Measurements from ENCODE around the gene BRPF1. TPM values are rescaled to one million over a fixed set of nuclear protein-coding genes. Genes with fewer than 3 reads are reported as not detected.
A peak's percentile ranks its signal among the peaks of the same experiment; 100 is the strongest.
"Not testable (repeated sequence)": the region's sequence is repeated elsewhere in the genome, so short reads cannot be mapped to it uniquely, and the experiment has no call there.

The BRPF1 gene
- total and polyA plus RNA-seq, 4 donors, result 4.1 to 17.6 (median 11.6) TPM

DNA sequence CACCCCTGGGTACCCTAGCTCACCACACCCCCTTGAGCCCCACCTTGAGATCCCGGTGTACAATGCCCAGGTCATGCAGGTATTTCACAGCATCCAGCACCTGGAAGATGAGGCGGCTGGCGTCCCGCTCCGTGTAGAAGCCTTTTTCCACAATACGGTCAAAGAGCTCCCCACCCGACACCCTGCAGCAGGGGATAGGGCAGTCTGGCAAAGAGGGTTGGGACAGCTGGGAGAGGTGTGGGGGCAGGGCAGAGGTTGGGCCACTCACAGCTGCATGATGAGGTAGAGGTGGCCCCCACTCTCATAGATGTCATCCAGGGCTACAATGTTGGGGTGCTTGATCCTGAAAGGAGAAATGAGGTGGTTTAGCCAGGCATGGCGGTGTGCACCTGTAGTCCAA is 31.3 kb downstream of the BRPF1 start:
- WGBS, 2 donors, result 88 to 90% methylated on average over 8 of the region's 8 CpGs
- H3K4me3 ChIP-seq (ENCODE audit: low read length in 2 of 2), result no peak overlapping the region
- no peak for DNase-seq
- intact Hi-C loops (cut with DNase I), result no loop called here
- no peaks in the 10 kb centered on the region for H3K9me3 ChIP-seq (ENCODE audit: control insufficient read depth, low read length)
- ATAC-seq (ENCODE audit: low FRiP score), result no peak
- H3K4me1 ChIP-seq (ENCODE audit: control insufficient read depth in 1 of 2, insufficient read depth in 2 of 2, low read length in 2 of 2), result no peaks in the 10 kb centered on the region
- peaks cover 0 to 4% of the 10 kb centered on the region in 2 donors for H3K36me3 ChIP-seq (ENCODE audit: control insufficient read depth in 1 of 2, insufficient read depth in 2 of 2, low read length in 1 of 2)
- H3K27me3 ChIP-seq (ENCODE audit: control insufficient read depth in 1 of 2, insufficient read depth in 2 of 2, low read length in 1 of 2), result no peaks in the 10 kb centered on the region
- H3K27ac ChIP-seq (ENCODE audit: low read depth in 1 of 2, low read length in 2 of 2), result no peak overlapping the region

DNA sequence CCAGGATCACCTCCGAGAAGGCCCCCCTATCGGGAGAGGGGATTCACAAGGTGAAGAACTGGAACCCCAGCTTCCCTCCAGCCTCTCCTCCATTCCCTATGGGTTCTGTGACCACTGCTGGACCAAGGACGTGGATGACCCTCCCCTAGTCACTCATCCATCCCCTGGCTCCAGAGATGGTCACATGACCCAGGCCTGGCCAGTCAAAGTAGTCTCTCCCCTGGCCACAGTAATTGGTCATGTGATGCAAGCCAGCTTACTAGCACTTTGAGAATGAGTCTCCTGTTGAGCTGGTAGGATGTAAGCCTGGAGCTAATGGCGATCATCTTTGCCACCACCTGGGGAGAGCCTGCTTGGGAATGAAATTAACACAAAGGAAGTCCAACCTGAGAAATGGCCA is 34.3 kb downstream of the BRPF1 start:
- intact Hi-C loops (cut with DNase I), result no loop called here
- H3K36me3 ChIP-seq (ENCODE audit: control insufficient read depth in 1 of 2, insufficient read depth in 2 of 2, low read length in 1 of 2), result peaks cover 0 to 2% of the 10 kb centered on the region in 2 donors
- H3K27ac ChIP-seq (ENCODE audit: low read depth in 1 of 2, low read length in 2 of 2), result no peak overlapping the region
- no peak for ATAC-seq (ENCODE audit: low FRiP score)
- no peaks in the 10 kb centered on the region for H3K9me3 ChIP-seq (ENCODE audit: control insufficient read depth, low read length)
- no peak for DNase-seq
- WGBS, 2 donors, result 79 to 86% methylated on average over 4 of the region's 4 CpGs
- no peak overlapping the region for H3K4me3 ChIP-seq (ENCODE audit: low read length in 2 of 2)
- no peaks in the 10 kb centered on the region for H3K27me3 ChIP-seq (ENCODE audit: control insufficient read depth in 1 of 2, insufficient read depth in 2 of 2, low read length in 1 of 2)
- H3K4me1 ChIP-seq (ENCODE audit: control insufficient read depth in 1 of 2, insufficient read depth in 2 of 2, low read length in 2 of 2), result peaks cover 2 to 4% of the 10 kb centered on the region in 2 donors

DNA sequence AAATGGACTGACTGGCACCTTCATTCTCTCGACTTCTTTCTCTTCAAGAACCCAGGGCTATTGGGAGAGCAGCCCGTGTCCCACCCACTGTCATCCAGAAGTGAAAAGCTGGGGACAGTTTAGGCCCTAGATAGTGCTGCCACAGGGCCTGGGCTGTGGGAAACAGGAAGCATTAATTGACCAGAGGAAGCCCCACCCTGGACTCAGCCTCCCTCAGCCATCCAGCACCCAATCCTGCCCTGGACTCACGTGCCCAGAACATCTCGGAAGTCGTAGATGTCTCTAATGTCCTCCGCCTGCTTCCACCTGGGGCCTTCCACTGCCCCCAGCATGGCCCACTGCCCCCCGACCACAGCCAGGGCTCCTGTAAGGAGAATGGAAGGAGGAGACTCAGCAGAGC is 35.9 kb downstream of the BRPF1 start:
- no peak overlapping the region for H3K27ac ChIP-seq (ENCODE audit: low read depth in 1 of 2, low read length in 2 of 2)
- intact Hi-C loops (cut with DNase I), result no loop called here
- no peak overlapping the region for H3K4me3 ChIP-seq (ENCODE audit: low read length in 2 of 2)
- no peaks in the 10 kb centered on the region for H3K9me3 ChIP-seq (ENCODE audit: control insufficient read depth, low read length)
- no peak for DNase-seq
- peaks cover 0 to 2% of the 10 kb centered on the region in 2 donors for H3K36me3 ChIP-seq (ENCODE audit: control insufficient read depth in 1 of 2, insufficient read depth in 2 of 2, low read length in 1 of 2)
- no peaks in the 10 kb centered on the region for H3K27me3 ChIP-seq (ENCODE audit: control insufficient read depth in 1 of 2, insufficient read depth in 2 of 2, low read length in 1 of 2)
- H3K4me1 ChIP-seq (ENCODE audit: control insufficient read depth in 1 of 2, insufficient read depth in 2 of 2, low read length in 2 of 2), result peaks cover 2 to 4% of the 10 kb centered on the region in 2 donors
- 62 to 70% methylated on average over 7 of the region's 7 CpGs for WGBS, 2 donors
- no peak for ATAC-seq (ENCODE audit: low FRiP score)

DNA sequence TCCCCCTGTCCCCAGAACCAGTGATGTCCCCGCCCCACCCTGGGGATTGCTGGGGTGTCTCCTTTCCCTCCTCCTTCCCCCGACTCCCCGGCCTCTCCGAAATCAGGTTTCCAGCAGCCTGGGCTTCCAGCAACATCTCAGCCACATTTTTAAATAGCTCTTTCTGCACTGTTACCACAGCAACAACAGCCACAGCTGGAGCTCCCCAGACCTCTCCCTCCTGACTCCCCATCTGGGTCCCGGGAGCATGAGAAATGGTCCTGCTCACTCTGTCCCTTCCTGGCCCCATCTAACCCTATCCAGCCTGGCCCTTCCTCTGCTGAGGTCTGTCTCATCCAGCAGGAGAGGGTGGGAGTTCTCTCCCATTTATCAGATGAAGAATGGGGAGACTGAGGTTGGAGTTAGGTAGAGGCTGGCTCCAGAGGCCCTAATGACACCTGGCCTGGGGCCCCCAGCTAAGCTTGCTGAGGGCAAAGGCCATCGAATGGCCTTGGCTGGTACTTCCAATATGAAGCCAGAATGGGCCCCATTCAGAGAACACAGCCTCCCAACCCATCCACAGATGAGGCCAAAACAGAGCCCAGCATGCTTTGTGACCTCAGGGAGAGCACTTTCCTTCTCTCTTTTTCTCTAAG is 36.7 kb downstream of the BRPF1 start:
- Histone ChIP-seq H3K36me3 (ENCODE audit: control insufficient read depth in 1 of 2, insufficient read depth in 2 of 2, low read length in 1 of 2) (peaks cover 0 to 2% of the 10 kb centered on the region in 2 donors), H3K27ac (ENCODE audit: low read depth in 1 of 2, low read length in 2 of 2) (peak overlapping the region in 1 of 2 donors; percentile 37), H3K27me3 (ENCODE audit: control insufficient read depth in 1 of 2, insufficient read depth in 2 of 2, low read length in 1 of 2) (no peaks in the 10 kb centered on the region), H3K9me3 (ENCODE audit: control insufficient read depth, low read length) (no peaks in the 10 kb centered on the region), H3K4me3 (ENCODE audit: low read length in 2 of 2) (no peak overlapping the region), H3K4me1 (ENCODE audit: control insufficient read depth in 1 of 2, insufficient read depth in 2 of 2, low read length in 2 of 2) (peaks cover 2 to 4% of the 10 kb centered on the region in 2 donors)
- DNase-seq (no peak), ATAC-seq (ENCODE audit: low FRiP score) (no peak)
- 42 to 47% methylated on average over 6 of the region's 6 CpGs for WGBS, 2 donors
- intact Hi-C loops (cut with DNase I), result no loop called here

DNA sequence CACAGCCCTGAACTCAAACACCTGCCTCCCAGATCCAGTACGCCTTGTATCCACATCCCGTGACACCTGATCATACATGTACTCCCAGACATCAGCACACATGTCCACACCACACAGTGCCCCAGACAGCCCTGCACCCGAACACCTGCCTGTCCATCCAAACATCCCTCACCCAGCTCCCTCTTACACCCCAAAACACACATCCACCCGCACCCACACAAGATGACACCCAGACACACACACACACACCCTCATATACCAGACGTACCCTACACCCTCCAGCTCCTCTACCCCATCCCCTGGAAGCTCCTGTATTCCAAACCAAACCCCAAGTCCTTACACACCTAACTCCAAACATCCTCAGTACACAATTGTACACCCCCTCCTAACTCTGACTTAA is 37.5 kb downstream of the BRPF1 start:
- H3K9me3 ChIP-seq (ENCODE audit: control insufficient read depth, low read length), result no peaks in the 10 kb centered on the region
- no peak for DNase-seq
- peak overlapping the region in 1 of 2 donors; percentile 70 for H3K27ac ChIP-seq (ENCODE audit: low read depth in 1 of 2, low read length in 2 of 2)
- intact Hi-C loops (cut with DNase I), result no loop called here
- peaks cover 0 to 2% of the 10 kb centered on the region in 2 donors for H3K36me3 ChIP-seq (ENCODE audit: control insufficient read depth in 1 of 2, insufficient read depth in 2 of 2, low read length in 1 of 2)
- H3K4me3 ChIP-seq (ENCODE audit: low read length in 2 of 2), result peak overlapping the region; percentile 42 to 84
- no peak for ATAC-seq (ENCODE audit: low FRiP score)
- peaks cover 2 to 4% of the 10 kb centered on the region in 2 donors for H3K4me1 ChIP-seq (ENCODE audit: control insufficient read depth in 1 of 2, insufficient read depth in 2 of 2, low read length in 2 of 2)
- H3K27me3 ChIP-seq (ENCODE audit: control insufficient read depth in 1 of 2, insufficient read depth in 2 of 2, low read length in 1 of 2), result no peaks in the 10 kb centered on the region
- 40 to 44% methylated on average over 5 of the region's 5 CpGs for WGBS, 2 donors

DNA sequence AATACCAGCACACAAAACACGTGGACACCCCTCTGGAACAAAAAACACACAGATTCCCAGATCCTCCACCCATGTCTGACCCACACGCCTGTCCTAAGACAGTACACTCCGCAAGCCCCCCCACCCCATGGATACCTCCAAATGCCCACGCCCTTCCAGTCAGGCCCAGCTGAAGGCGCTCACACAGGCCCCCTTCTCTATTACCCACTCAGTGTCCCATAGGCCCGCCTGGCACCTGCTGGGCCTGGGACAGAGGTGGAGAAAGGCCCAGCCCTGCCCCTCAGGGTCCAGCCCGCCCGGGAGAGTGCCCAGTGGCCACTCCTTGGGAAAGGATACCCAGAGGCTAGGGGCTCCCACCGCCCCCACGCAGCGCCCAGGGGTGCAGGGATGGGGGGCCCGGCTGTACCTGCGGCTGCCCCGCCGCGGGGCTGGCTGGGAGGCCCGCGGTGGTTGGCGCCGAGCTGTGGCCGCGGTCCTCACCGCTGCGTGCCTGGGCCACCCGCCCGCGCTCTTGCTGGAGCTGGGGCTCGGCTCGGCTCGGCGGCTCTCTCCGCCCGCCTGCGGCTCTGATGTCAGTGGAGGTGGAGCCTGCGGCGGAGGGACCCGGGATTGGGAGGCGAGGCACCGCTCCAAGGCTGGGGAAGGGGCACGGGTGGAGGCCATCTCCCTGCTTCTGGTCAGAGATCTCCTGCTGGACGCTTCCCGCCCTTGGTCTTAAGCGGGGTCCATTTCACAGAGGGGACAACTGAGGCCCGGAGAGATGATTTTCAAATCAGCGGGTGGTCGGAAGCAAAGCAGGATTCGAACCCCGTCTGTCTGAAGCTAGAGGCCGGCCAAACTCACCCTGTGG is 38.1 kb downstream of the BRPF1 start, which contains the start of gene CAMK1:
CAMK1 (minus strand) TSS at position 522 of the 850 bp plus-strand sequence. CDS start 2,198 bp downstream, outside the sequence.
- no peaks in the 10 kb centered on the region for H3K9me3 ChIP-seq (ENCODE audit: control insufficient read depth, low read length)
- H3K4me3 ChIP-seq (ENCODE audit: low read length in 2 of 2), result peak within 1 kb of the TSS; percentile 42 to 84
- WGBS, 2 donors, result 1% methylated on average over 33 to 49 of the region's 49 CpGs
- DNase-seq (peak; percentile 91 to 96), ATAC-seq (ENCODE audit: low FRiP score) (peak; percentile 95)
- peaks cover 2 to 4% of the 10 kb centered on the region in 2 donors for H3K4me1 ChIP-seq (ENCODE audit: control insufficient read depth in 1 of 2, insufficient read depth in 2 of 2, low read length in 2 of 2)
- peak within 1 kb of the TSS; percentile 58 to 70 for H3K27ac ChIP-seq (ENCODE audit: low read depth in 1 of 2, low read length in 2 of 2)
- no peaks in the 10 kb centered on the region for H3K27me3 ChIP-seq (ENCODE audit: control insufficient read depth in 1 of 2, insufficient read depth in 2 of 2, low read length in 1 of 2)
- intact Hi-C loops (cut with DNase I), result no loop called here
- peaks cover 0 to 2% of the 10 kb centered on the region in 2 donors for H3K36me3 ChIP-seq (ENCODE audit: control insufficient read depth in 1 of 2, insufficient read depth in 2 of 2, low read length in 1 of 2)

DNA sequence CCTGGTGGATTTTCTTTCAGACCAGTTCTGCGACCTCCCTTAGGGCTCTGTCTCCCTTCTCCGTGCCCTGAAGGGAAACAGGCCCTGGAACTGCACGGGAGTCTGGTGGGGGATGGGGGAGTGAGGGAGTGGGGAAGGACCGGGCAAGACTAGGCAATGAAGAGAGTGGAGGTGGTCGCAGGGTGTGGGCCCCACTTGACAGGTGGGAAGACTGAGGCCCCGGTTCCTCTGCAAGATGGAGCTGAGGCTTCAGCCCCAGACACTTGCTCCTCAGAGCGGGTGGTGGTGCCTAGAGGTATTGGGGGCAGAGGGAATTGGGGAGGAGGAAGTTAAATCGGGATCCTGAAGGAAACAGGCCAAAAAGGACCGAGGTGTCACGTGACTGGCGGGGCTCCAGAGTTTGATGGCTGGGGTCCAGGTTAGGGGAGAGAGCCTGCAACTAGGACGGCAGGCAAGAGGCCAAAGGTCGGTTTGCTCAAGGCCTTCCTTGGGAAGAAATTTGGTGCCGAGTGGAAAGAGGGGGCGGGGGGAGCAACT is 38.8 kb downstream of the BRPF1 start:
- ATAC-seq (ENCODE audit: low FRiP score), result peak; percentile 77
- 1 to 7% methylated on average over 15 of the region's 15 CpGs for WGBS, 2 donors
- peak overlapping the region; percentile 48 to 58 for H3K27ac ChIP-seq (ENCODE audit: low read depth in 1 of 2, low read length in 2 of 2)
- H3K9me3 ChIP-seq (ENCODE audit: control insufficient read depth, low read length), result no peaks in the 10 kb centered on the region
- peaks cover 2 to 4% of the 10 kb centered on the region in 2 donors for H3K4me1 ChIP-seq (ENCODE audit: control insufficient read depth in 1 of 2, insufficient read depth in 2 of 2, low read length in 2 of 2)
- peak; percentile 84 to 95 for DNase-seq
- intact Hi-C loops (cut with DNase I), result no loop called here
- no peaks in the 10 kb centered on the region for H3K27me3 ChIP-seq (ENCODE audit: control insufficient read depth in 1 of 2, insufficient read depth in 2 of 2, low read length in 1 of 2)
- peaks cover 0 to 2% of the 10 kb centered on the region in 2 donors for H3K36me3 ChIP-seq (ENCODE audit: control insufficient read depth in 1 of 2, insufficient read depth in 2 of 2, low read length in 1 of 2)
- peak overlapping the region; percentile 42 to 53 for H3K4me3 ChIP-seq (ENCODE audit: low read length in 2 of 2)

DNA sequence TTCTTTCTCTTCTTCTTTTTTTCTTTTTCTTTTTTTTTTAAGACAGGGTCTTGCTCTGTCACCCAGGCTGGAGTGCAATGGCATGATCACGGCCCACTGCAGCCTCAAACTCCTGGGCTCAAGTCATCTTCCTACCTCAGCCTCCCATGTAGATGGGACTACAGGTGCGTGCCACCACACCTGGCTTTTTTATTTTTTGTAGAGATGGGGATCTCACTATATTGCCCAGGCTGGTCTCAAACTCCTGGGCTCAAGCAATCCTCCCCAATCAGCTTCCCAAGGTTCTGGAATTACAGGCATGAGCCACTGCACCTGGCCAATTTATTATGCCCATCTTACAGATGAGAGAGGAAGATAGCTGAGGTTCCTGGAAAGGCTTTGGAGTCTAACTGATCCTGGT is 39.5 kb downstream of the BRPF1 start:
- H3K27ac ChIP-seq (ENCODE audit: low read depth in 1 of 2, low read length in 2 of 2); DNase-seq; H3K4me1 ChIP-seq (ENCODE audit: control insufficient read depth in 1 of 2, insufficient read depth in 2 of 2, low read length in 2 of 2); intact Hi-C loops (cut with DNase I); H3K27me3 ChIP-seq (ENCODE audit: control insufficient read depth in 1 of 2, insufficient read depth in 2 of 2, low read length in 1 of 2); H3K9me3 ChIP-seq (ENCODE audit: control insufficient read depth, low read length); H3K36me3 ChIP-seq (ENCODE audit: control insufficient read depth in 1 of 2, insufficient read depth in 2 of 2, low read length in 1 of 2); ATAC-seq (ENCODE audit: low FRiP score); H3K4me3 ChIP-seq (ENCODE audit: low read length in 2 of 2): not testable (repeated sequence)
- WGBS, 2 donors, result 89 to 91% methylated on average over 2 of the region's 2 CpGs
